Measurements from ENCODE around the gene GPR146.

GRCh38 chr7:1024876-1025742 lies 19.2 kb upstream of the GPR146 start:
- no peak for TF ChIP-seq CSDC2 (CRISPR knock-in tag; IDR thresholded peaks at IDR 0.05)
- no peak for TF ChIP-seq ESRRG (CRISPR knock-in tag; IDR thresholded peaks at IDR 0.05)
- TF ChIP-seq PATZ1 (CRISPR knock-in tag; IDR thresholded peaks at IDR 0.05; ENCODE audit: borderline replicate concordance) = no peak
- no peak for TF ChIP-seq ISL1 (CRISPR knock-in tag; IDR thresholded peaks at IDR 0.05)
- no peak for TF ChIP-seq ZNF8 (CRISPR knock-in tag; IDR thresholded peaks at IDR 0.05)
- TF ChIP-seq ZC3H10 (CRISPR knock-in tag; IDR thresholded peaks at IDR 0.05) = no peak
